B cell (primary cell): ENCODE measurements around the gene ZNF581. TPM values are rescaled to one million over a fixed set of nuclear protein-coding genes. Genes with fewer than 3 reads are reported as not detected.

ENCODE experiments used
- ATAC-seq: fragments of 200-7000 bp; cut with Tn5 transposase; one replicate; pipeline ENCODE4 v1.10.0; 2021; ENCODE audit warnings: low read depth, mild to moderate bottlenecking, moderate number of reproducible peaks, moderate library complexity
- CTCF ChIA-PET: fragments of 350-600 bp; sonication (Branson Sonifier 250); formaldehyde crosslinking; loops from one replicate; lab custom pipeline; 2021; ENCODE audit warnings: antibody characterized with exemption, inconsistent platforms; lab: Charles Lee
- POLR2A ChIA-PET: fragments of 350-600 bp; sonication (Branson Sonifier 250); formaldehyde crosslinking; loops from one replicate; lab custom pipeline; 2021; ENCODE audit warnings: antibody characterized with exemption; lab: Charles Lee
- DNase-seq: peaks from one replicate; pipeline ENCODE4 v3.0.0; 2013
- H2AFZ ChIP-seq: 2 replicates; pipeline ENCODE4 v1.6.1; 2012; ENCODE audit warnings: mild to moderate bottlenecking, low read depth, low read length; ENCODE audit not compliant: insufficient read depth, poor library complexity, severe bottlenecking
- H3K27ac ChIP-seq, 2 donors: 1 replicate in 1 of 2; 2 replicates in 1 of 2; pipeline ENCODE4 v1.5.1; 2012 to 2013; ENCODE audit warnings: low read length in 2 of 2, mild to moderate bottlenecking in 2 of 2, moderate library complexity in 1 of 2
- H3K27me3 ChIP-seq, 4 experiments: fragments of 200-600 bp in 1 of 4; sonication (generic) in 1 of 4; replicated peaks in 1 of 4; 1 replicate in 2 of 4; 2 replicates in 2 of 4; pipeline versions ENCODE4 v1.6.1 to v1.7.0; 2013 to 2016; ENCODE audit warnings: low read length in 3 of 4, mild to moderate bottlenecking in 2 of 4, mixed read lengths in 1 of 4, moderate library complexity in 1 of 4; ENCODE audit not compliant: insufficient read depth in 4 of 4, control insufficient read depth in 3 of 4; ENCODE audit errors: control extremely low read depth in 1 of 4
- H3K36me3 ChIP-seq, 2 experiments: replicated peaks in 1 of 2; 1 replicate in 1 of 2; 2 replicates in 1 of 2; pipeline versions ENCODE4 v1.6.1 to v1.7.1; 2013; ENCODE audit warnings: low read length in 1 of 2; ENCODE audit not compliant: insufficient read depth in 2 of 2, control insufficient read depth in 1 of 2; ENCODE audit errors: control extremely low read depth in 1 of 2, extremely low read depth in 1 of 2
- H3K4me1 ChIP-seq, 2 donors: fragments of 200-600 bp in 1 of 2; sonication (generic) in 1 of 2; 1 replicate in 1 of 2; 2 replicates in 1 of 2; pipeline versions ENCODE4 v1.5.1 to v1.6.1; 2013 to 2017; ENCODE audit warnings: low read length in 2 of 2; ENCODE audit not compliant: control insufficient read depth in 2 of 2, insufficient read depth in 2 of 2
- H3K4me2 ChIP-seq: replicated peaks from 2 replicates; pipeline ENCODE3; 2012; ENCODE audit warnings: mild to moderate bottlenecking, low read depth, low read length; ENCODE audit not compliant: poor library complexity, severe bottlenecking
- H3K4me3 ChIP-seq, 5 experiments: fragments of 200-600 bp in 1 of 5; sonication (generic) in 1 of 5; 1 replicate in 3 of 5; 2 replicates in 2 of 5; pipeline versions ENCODE4 v1.5.1 to v1.7.0; 2011 to 2016; ENCODE audit warnings: low read length in 4 of 5, mild to moderate bottlenecking in 4 of 5, low read depth in 2 of 5, control low read depth in 1 of 5, moderate library complexity in 1 of 5; ENCODE audit not compliant: insufficient read depth in 1 of 5; ENCODE audit errors: control extremely low read depth in 1 of 5, extremely low read depth in 1 of 5
- H3K79me2 ChIP-seq: fragments of 200-600 bp; sonication (generic); one replicate; pipeline ENCODE4 v1.6.0; 2016; ENCODE audit warnings: low read length; ENCODE audit not compliant: control insufficient read depth, insufficient read depth
- H3K9ac ChIP-seq: fragments of 200-600 bp; sonication (generic); 2 replicates; pipeline ENCODE4 v1.6.1; 2017; ENCODE audit warnings: mild to moderate bottlenecking, low read length, moderate library complexity
- H3K9me3 ChIP-seq, 3 donors: one replicate each; pipeline versions ENCODE4 v1.6.1 to v1.7.1; 2013; ENCODE audit warnings: low read length in 2 of 3; ENCODE audit not compliant: control insufficient read depth in 2 of 3, insufficient read depth in 1 of 3; ENCODE audit errors: control extremely low read depth in 1 of 3
- H4K20me1 ChIP-seq: 2 replicates; pipeline ENCODE4 v1.6.0; 2012; ENCODE audit warnings: mild to moderate bottlenecking, low read length; ENCODE audit not compliant: insufficient read depth, control insufficient read depth, poor library complexity, severe bottlenecking
- H3K27ac Mint-ChIP-seq: one replicate; pipeline ENCODE4 v1.8.0; 2021; ENCODE audit warnings: mixed read lengths
- H3K27me3 Mint-ChIP-seq: one replicate; pipeline ENCODE4 v1.8.0; 2021; ENCODE audit warnings: mixed read lengths
- H3K4me1 Mint-ChIP-seq: one replicate; pipeline ENCODE4 v1.8.0; 2021; ENCODE audit warnings: mixed read lengths
- H3K4me3 Mint-ChIP-seq: one replicate; pipeline ENCODE4 v1.8.0; 2021; ENCODE audit warnings: mixed read lengths
- H3K9me3 Mint-ChIP-seq: one replicate; pipeline ENCODE4 v1.8.0; 2022; ENCODE audit warnings: mixed read lengths; ENCODE audit not compliant: insufficient read depth
- EZH2 ChIP-seq: IDR thresholded peaks from 2 replicates; pipeline ENCODE4 v1.6.1; 2012; ENCODE audit warnings: borderline replicate concordance, low read depth, mild to moderate bottlenecking, moderate library complexity, low read length; ENCODE audit not compliant: insufficient read depth, poor library complexity, severe bottlenecking
- WGBS: methylation state at CpG from one replicate; pipeline ENCODE4 v1.1.5; 2013; ENCODE audit warnings: missing lambda C conversion rate; ENCODE audit not compliant: insufficient coverage; 5-methylcytosine and 5-hydroxymethylcytosine counted together
- intact Hi-C: fragments of 100-400 bp; cut with micrococcal nuclease; formaldehyde crosslinking; loops from one replicate; pipeline ENCODE4 v1.10.0; 2022
- polyA plus RNA-seq: library from polyadenylated mRNA; depleted of rRNA; stranded (reverse); fragments of >200 nt; gene quantifications from 2 replicates; pipeline ENCODE4 v1.2.3, GENCODE V29; 2012
- total RNA-seq, 2 donors: library from RNA; stranded (reverse); fragments of 120-200 nt in 1 of 2; gene quantifications; 1 replicate in 1 of 2; 2 replicates in 1 of 2; pipeline versions ENCODE4 v1.2.3 to v1.2.4, GENCODE V29; 2013 to 2022
- TF ChIP-seq, protein P1 (sequence below): fragments of 200-600 bp; IDR thresholded peaks from one replicate; pipeline ENCODE4 v1.8.0; 2022; ENCODE audit warnings: antibody characterized with exemption, mild to moderate bottlenecking

Gene ZNF581
- total and polyA plus RNA-seq, 2 donors (not counting 1 experiment from before 2014, with no cell fraction given): 48.2 to 51.3 TPM

- intact Hi-C loops: no loop called here
- no peaks in the 10 kb centered on the region for H3K9me3 Mint-ChIP-seq
- CTCF ChIA-PET: no interaction called here
- H3K9me3 ChIP-seq: peaks cover 0 to 2% (median 0%) of the 10 kb centered on the region in 3 donors
- POLR2A ChIA-PET: no interaction called here
- H2AFZ ChIP-seq: no peak overlapping the region
- H3K79me2 ChIP-seq: peaks cover 93% of the 10 kb centered on the region
- no peaks in the 10 kb centered on the region for H3K27me3 ChIP-seq
- TF ChIP-seq, protein P1, sequence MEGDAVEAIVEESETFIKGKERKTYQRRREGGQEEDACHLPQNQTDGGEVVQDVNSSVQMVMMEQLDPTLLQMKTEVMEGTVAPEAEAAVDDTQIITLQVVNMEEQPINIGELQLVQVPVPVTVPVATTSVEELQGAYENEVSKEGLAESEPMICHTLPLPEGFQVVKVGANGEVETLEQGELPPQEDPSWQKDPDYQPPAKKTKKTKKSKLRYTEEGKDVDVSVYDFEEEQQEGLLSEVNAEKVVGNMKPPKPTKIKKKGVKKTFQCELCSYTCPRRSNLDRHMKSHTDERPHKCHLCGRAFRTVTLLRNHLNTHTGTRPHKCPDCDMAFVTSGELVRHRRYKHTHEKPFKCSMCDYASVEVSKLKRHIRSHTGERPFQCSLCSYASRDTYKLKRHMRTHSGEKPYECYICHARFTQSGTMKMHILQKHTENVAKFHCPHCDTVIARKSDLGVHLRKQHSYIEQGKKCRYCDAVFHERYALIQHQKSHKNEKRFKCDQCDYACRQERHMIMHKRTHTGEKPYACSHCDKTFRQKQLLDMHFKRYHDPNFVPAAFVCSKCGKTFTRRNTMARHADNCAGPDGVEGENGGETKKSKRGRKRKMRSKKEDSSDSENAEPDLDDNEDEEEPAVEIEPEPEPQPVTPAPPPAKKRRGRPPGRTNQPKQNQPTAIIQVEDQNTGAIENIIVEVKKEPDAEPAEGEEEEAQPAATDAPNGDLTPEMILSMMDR: no peak
- TF ChIP-seq EZH2: no peak
- H3K36me3 ChIP-seq: peaks cover 0 to 74% of the 10 kb centered on the region in 2 experiments
- 97% methylated on average over 17 of the region's 20 CpGs for WGBS
- no peak overlapping the region for H3K4me2 ChIP-seq
- H4K20me1 ChIP-seq: peaks cover 78% of the 10 kb centered on the region
- no peak for ATAC-seq
- no peak overlapping the region for H3K4me3 Mint-ChIP-seq
- peak overlapping the region; percentile 15 for H3K27ac Mint-ChIP-seq
- no peak overlapping the region for H3K27ac ChIP-seq
- peaks cover 50 to 63% of the 10 kb centered on the region in 2 donors for H3K4me1 ChIP-seq
- H3K27me3 Mint-ChIP-seq: no peaks in the 10 kb centered on the region
- H3K4me3 ChIP-seq: no peak overlapping the region
- H3K4me1 Mint-ChIP-seq: peaks cover 63% of the 10 kb centered on the region
- no peak for DNase-seq
- H3K9ac ChIP-seq: no peak overlapping the region
These were observed 37.1 kb downstream of the ZNF581 start for GRCh38 chr19:55680339-55681130.
